Stimulated activated CD4-positive, alpha-beta T cell treated with anti-CD3 and anti-CD28 coated beads, TNF-alpha, amount 100 ng/mL, for 1 hour (primary cell): ENCODE measurements around the gene PSMB7.

Experiments
- DNase-seq, 3 donors: peaks; one replicate each; pipeline ENCODE4 v3.0.0-alpha.2; 2020; ENCODE audit warnings: low read depth in 3 of 3, low spot score in 1 of 3

The PSMB7 gene

DNA sequence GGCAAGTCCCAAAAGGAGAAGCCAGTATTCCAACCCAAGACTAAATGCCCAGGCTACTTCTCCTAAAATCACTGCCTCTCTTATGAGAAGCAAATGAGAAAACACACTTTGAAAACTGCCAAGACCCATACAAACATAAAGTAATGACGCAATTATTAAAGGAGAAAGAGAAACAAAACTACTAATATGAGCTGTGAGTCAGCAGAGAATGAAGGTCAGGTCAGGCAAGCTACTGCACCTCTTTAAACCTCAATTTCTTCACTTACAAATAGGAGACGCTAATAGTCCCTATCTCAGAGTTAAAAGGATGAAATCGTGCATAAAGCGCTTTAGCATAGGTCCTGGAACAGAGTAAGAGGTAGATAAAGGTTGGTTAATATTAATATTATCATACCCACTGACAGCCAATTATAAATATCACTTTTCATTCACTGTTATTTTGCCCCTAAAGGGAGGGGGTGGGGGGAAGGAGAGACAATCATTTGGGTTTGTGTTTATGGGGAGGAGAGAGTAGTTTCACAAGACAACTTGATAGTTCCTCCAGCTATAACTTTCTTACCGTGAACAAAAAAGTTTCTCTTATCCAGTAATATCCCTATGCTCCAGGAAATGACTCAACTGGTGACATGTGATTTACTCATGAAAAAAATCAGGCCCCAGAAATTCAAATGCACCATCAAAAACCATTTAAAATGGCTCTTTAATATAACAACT, 3.6 kb downstream of the PSMB7 start:
- DNase-seq = no peak

- no peak for DNase-seq
Measured at GRCh38 chr9:124410321-124410913, 4.8 kb downstream of the PSMB7 start.

GRCh38 chr9:124409410-124409809, 5.8 kb downstream of the PSMB7 start:
- DNase-seq = no peak

DNA sequence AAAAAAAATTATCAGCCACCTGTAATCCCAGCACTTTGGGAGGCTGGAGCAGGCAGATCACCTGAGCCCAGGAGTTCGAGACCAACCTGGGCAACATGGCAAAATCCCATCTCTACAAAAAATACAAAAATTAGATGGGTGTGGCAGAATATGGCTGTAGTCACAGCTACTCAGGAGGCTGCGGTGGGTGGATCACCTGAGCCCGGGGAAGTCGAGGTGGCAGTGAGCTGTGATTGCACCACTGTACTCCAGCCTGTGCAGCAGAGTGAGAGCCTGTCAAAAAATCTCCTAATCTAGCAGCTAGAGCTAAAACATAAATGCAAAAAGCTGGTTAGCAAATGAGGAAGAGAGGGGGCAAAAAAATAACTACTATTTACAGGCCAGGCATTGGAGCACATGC, 12.0 kb downstream of the PSMB7 start:
- DNase-seq = no peak

DNA sequence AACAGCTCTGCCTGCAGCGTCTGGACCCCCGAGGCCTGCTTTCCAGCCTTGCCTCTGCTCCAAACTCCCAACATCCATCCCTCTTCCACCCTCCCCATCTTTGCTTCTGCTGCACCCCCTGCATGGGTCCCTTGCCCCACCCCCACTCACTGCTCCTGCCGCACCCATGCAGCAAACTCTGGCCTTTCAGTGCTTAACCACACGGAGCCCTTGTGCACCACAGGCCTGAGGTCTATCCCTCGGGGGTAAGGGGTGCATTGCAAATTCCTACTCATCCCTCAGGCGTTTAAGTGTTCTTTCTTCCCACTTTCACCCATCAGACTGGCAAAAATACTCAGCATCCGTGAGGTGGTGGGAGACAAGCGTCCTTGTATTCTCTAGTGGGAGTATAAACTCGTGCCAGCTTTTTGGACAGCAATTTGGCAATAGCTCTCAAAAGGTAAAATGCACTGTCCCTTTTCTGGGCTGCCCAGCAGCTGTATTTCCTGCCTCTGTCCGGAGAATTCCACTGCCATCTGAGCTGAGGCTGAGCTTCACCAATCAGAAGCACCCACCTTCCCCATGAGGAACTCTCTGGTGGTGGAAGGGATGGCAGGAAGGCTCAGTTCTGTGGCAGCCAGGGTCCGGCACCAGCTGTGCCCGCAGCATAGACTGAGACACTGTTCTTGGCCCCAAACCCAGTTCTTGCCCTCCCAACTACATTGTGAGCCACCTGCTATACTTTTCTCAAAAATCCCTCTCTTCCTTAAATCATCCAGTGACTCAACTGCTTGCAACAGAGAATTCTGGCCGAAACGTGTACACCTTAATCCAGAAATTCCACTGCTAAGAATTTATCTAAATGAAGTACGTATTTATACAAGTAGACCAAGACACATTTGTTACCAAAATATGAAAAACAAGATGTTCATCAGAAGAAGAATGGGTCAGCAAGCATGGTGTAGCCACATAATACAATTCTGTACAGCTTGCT, 15.0 kb downstream of the PSMB7 start:
- no peak for DNase-seq

DNA sequence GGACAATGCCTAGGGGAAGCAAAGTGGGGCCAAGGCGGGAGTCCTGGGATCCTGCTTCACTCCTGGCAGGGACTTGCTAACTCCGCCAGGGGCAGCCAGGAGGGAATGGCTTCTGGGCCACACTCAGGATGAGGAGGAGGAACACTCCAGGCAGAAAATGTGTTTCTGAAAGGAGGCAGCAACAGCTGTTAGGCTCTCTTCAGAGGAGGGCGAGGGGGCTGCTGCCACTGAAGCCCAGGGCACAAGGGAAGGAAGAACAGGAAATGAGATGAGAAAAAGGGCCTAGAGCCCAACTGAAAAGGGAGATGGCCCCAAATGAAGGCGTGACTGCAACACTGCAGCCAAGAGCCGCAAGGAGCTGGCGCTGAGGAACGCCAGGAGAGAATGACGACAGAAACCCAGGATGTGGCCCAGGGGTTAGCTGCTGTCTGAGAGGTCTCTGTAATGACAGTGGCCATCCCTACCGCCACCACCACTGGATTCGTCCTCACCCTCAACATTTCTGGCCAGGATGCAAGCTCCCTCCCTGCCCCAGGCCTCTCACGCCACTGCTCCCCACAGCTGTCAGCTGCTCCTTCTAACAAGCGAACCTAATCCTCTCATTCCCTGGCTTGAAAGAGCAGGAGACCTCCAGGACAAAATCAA, 15.8 kb downstream of the PSMB7 start:
- no peak for DNase-seq

DNA sequence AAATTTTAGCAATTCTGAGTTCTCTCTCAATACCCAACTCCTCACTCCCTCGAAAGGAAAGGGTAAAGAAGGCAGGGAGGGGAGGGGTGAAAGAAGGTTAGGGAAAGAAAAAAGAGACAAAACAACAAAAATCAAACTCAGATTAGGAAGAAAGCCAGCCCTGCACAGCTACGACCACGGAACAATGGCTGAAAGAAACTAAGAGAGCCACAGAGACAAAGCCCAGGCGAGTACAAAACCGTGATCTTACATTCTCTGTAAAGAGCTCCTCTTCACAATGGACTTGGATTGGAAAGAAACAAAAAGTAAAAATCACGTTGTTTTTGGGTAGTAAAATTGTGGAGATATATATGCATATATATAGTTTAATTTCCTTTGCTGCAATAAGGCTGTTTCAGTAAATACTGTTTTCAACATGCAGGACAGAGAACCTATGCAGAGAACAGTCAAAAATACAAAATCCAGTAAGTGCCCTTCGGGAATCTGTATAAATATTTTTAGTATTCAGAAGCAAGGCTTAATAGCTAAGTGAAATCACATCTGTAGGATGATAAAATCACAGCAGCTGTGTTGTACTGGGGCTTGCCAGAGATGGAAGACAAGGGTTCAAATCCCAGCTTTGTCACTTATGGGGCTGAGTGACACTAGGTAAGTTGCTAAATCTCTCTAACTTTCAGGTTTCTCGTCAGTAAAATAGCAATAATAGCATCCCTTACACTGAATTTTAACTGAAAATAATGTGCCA, 16.9 kb downstream of the PSMB7 start:
- DNase-seq = no peak

- DNase-seq = no peak
Measured at GRCh38 chr9:124395826-124396225, 19.4 kb downstream of the PSMB7 start.

- no peak for DNase-seq
Measured at GRCh38 chr9:124394596-124394995, 20.6 kb downstream of the PSMB7 start.

DNA sequence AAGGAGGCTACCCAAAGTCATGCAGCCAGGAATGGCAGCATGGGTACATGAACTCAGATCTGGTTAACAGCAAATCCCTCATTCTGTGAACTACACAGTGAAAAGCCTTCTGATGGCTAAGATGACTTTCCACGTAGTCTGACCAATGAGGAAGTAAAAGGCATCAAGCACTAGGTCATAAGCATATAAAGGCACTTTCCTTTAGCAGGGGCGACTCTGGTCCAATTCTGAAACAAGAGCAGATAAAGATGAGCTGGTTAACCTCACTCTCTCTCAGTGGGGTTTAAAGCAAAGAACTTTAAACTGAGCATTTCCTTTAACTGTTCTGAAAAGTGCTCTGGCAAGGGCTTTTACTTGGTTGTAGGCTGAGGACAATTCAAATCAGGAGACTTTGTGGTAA, 21.1 kb downstream of the PSMB7 start:
- no peak for DNase-seq

DNA sequence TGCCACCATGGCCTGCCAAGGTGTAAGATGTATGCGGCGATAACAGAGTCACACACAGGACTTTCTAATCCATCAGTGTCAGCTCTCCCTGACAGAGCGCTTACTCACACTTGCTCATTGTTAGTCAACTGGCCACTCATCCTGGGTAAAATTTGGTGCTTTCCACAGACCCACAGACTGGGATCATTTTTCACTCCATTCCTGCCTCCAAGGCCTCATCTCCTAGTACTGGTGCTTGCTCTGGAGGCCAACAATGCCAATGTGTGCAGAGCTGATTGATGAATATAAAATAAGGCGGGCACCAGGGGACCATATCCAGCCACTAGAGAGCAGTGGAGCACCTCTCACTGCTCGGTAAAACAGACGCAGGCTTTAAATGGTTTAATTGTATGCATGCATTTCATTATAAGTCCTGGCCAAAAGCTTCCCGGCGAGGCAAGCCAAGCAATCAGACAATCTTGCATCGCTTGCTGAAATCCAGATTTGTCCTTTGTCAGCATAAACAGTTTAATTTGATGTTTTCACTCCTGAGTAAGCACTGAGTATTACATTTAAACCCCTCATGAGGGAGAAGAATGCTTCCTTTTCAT, 22.3 kb downstream of the PSMB7 start:
- DNase-seq = no peak

DNA sequence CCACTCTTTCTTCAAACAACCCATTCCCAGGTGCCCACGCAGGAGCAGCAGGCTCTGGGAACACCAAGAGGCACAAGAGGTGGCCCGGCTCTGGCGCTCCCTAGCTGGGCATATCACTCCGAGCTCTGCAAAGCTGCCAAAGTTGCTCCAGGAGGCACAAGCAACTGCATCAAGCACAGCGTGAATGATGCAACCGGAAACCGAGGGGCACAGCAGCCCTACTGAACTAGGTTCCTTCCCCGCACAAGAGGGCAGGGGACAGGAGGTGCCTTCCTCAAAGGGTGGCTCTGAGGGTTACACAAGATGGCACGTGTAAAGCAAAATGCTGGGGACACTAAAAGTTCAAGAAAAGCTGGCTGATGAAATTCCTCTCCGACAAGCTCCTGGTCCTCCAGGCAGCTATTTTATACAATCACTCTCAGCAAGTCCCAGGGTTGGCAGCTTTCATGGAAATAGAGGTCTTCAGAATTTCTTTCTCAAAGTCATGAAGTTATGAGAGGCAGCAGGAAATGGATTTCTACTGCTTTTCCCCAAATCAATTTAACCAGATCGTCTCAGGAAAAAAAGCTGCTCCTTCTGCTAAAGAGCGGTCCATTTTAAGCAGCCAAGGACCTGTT, 22.9 kb downstream of the PSMB7 start:
- no peak for DNase-seq

DNA sequence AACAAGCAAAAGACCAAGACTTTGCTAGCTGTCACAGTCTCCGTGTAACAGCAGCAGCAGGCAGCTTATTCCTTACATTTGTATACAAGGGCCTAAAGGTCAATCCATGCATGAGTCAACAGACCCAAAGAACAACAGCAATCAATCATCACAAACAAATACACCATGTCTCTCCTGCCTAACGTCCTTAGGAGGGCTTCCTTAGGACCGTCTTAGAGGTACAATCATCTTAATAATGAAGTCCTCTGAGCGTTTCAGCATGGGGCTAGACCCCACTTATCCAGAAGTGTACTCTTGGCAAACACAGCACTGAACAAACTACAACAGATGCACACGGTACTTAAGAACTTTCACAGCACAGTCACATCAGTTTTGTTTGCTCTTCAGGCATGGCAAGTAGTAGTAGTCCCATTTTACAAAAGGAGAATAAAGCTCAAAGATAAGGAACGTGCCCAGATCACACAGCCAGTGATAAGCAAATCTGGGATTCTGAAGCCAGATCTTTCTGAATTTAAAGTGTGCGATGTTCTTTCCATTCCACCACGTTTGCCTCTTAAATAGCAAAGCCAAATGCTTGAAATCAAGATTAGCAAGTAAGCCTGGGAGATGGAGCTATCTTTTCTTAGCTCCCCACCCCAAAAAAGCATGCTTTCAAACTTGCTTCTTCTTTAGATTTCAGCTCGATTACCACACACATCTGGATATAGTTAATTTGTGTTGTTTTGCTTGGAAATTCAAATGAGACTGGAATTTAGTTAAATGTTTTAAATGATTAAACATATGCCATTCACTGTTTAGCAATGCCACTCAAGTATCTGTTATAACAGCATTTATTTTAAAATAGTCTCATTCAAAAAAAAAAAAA, 24.2 kb downstream of the PSMB7 start:
- DNase-seq = no peak

DNA sequence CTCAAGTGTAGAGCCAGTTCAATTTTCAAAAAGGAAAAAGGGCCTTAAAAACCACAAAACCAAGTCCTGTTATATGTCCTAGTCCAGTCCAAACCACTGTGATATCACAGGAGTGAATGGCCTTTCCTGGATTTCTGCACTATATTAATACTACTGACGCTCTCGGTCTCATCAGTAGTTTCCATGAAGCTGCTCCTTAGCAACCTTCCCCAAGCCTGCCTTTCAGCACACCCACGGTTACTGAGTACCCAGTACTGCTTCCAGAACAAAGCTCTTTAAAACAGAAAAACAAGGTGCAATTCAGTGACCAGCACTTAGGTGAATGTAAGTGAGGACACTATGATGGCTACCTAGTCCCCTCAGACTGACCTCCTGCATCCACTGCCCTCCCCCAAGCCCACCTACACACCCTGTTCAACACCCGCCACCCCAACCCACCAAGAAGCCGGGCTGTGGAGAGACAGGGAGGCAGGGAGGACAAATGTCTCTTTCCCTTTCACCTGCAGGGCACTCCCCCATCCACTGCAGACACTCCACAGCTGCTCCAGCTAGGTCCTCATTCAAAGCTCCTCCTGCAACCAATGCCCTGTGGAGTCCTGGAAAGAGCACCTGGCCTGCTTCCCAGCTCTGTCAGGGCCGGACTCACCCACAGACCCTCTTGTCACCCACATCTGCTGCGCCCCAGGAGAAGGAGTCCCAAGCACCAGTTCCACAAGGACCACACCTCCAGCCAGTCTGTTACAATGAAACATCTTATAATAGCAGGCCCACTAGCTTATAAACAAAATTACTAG, 25.9 kb downstream of the PSMB7 start:
- no peak for DNase-seq

DNA sequence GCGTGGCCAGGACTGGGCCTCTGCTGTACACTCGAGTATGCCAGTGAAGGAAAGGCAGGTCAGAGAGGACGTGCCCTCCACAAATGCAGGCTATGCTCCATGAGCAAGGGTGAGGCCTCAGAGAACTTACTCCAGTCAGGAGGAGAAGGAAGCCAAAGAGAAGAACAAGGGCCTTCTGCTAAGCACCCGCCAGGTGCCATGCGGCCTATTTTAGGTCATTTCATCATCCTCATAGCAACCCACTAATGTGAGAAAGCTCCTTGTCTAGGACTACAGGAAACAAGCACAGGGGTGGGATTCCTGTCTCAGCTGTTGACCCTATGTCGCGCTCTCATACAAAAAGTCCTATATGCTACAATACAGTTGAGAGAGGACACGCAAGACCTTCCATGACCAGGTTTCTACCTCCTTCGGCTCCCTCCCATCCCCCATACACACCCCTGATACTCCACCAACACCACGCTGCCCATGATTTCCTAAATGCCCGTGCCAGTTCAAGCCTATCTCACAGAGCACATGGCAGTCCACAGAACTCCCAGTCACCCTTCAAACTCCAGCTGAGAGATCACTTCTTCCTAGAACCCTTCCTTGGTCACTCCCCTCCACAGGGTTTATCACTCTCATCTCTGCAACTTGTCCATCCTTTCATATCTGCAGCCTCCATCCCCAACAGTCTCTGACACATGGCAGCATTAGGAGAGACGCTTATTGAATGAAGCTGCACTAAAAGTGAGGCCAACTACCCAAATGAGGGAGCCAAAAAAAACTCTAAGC, 26.8 kb downstream of the PSMB7 start:
- DNase-seq = no peak

DNA sequence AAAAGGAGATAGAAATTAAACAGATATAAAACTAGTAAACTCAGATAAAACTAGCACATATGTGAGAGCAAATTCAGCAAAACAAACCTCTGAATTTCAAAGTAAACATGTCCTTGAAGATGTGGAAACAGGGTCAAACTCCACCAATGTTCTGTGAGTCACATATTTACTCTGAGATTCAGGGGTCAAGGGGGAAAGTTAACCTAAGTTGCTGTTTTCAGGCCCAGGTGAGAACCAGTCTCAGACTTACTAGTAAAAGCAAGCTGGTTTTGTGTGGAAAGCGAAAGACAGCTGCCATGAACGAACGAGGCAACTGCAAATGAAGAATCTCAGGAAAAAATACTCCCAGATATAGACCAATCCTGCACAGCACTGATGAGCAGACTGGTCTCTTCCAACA, 29.0 kb downstream of the PSMB7 start:
- DNase-seq = no peak

GRCh38 chr9:124385623-124386022, 29.6 kb downstream of the PSMB7 start:
- DNase-seq = no peak
